NCI-H146 treated with DMSO at 0.1 percent for 48 hours (cell line): Measurements from ENCODE around the gene BSG.

Experiments
- DNase-seq: peaks from one replicate; lab custom pipeline; 2025; ENCODE audit not compliant: unreplicated experiment; lab: John Stamatoyannopoulos, UW

Gene BSG

GRCh38 chr19:539429-540030 is 32.9 kb upstream of the BSG start:
- no peak for DNase-seq

GRCh38 chr19:540867-541637 is 31.3 kb upstream of the BSG start:
- DNase-seq, result no peak

GRCh38 chr19:541699-542098 is 30.7 kb upstream of the BSG start:
- DNase-seq, result no peak

- DNase-seq, result no peak
These were observed 30.1 kb upstream of the BSG start for GRCh38 chr19:542173-542866.

GRCh38 chr19:543910-544608 is 28.3 kb upstream of the BSG start, which contains the start of gene GZMM:
GZMM (plus strand) TSS chr19:544053; CDS start chr19:544072, 19 bp downstream.
- DNase-seq, result no peak

- DNase-seq, result no peak
These were observed 25.3 kb upstream of the BSG start for GRCh38 chr19:547117-547516.

- DNase-seq, result no peak
These were observed 24.3 kb upstream of the BSG start for GRCh38 chr19:547836-548720.

GRCh38 chr19:548886-549830 is 23.2 kb upstream of the BSG start:
- DNase-seq, result no peak

GRCh38 chr19:554817-555216 is 17.6 kb upstream of the BSG start:
- no peak for DNase-seq

GRCh38 chr19:555474-555808 is 17.0 kb upstream of the BSG start:
- DNase-seq, result no peak

- DNase-seq, result no peak
These were observed 15.6 kb upstream of the BSG start for GRCh38 chr19:556611-557382.

- no peak for DNase-seq
These were observed 13.5 kb upstream of the BSG start for GRCh38 chr19:558770-559439.

GRCh38 chr19:560121-560520 is 12.3 kb upstream of the BSG start:
- no peak for DNase-seq

GRCh38 chr19:566403-566802 is 6.0 kb upstream of the BSG start:
- no peak for DNase-seq

- DNase-seq, result no peak
These were observed 5.6 kb upstream of the BSG start for GRCh38 chr19:566844-567243.

- DNase-seq, result no peak
These were observed 5.0 kb upstream of the BSG start for GRCh38 chr19:567296-567900.

GRCh38 chr19:570251-570686 is 2.1 kb upstream of the BSG start:
- DNase-seq, result no peak
